COLO668 (cell line): ENCODE measurements around the gene CPVL.

Experiments used
- DNase-seq: peaks from one replicate; lab custom pipeline; 2025; ENCODE audit not compliant: unreplicated experiment; lab: John Stamatoyannopoulos, UW

CPVL gene

GRCh38 chr7:28980451-28981160 lies 165.7 kb downstream of the CPVL start:
- no peak for DNase-seq

DNA sequence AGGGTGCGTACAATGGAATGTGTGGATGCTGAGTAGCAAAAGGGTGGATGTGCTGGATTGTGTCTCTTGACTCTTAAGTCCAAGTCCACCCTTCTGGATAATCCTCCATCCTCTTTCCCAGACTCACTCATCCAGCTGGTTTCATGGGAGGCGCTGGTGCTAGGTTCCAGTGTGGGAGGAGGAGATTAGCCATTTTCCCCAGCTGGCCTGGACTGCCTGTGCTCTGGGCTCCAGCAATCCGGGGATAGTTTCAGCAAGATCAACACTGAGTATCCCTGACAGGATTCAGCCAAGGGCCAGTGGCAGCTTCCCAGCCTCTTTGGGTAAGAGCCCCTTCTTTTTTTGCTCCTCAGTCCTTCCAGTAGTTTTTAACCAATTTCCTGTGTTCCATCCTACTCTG lies 166.6 kb downstream of the CPVL start:
- DNase-seq = no peak

GRCh38 chr7:28977881-28978280 lies 168.5 kb downstream of the CPVL start:
- no peak for DNase-seq

DNA sequence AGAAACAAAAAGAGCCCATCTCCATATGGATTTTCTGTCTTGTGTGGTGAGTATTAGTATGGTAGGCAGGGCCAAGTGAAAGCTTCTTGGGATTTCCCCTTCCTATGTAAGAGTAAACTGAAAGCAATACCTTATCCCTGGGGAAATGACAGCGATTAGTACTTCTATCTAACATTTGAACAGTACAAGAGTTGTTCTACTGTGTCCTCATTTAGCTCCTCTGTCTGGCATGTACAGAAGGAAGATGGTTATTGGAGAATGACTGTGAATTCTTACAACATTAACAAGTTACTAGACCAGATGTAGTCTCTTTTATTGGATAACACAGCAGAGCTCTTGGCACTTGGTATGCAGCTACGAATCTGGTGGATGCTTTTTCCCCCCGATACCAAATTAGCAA lies 170.3 kb downstream of the CPVL start:
- no peak for DNase-seq

- DNase-seq = no peak
Measured at GRCh38 chr7:28973591-28973990, 172.7 kb downstream of the CPVL start.

DNA sequence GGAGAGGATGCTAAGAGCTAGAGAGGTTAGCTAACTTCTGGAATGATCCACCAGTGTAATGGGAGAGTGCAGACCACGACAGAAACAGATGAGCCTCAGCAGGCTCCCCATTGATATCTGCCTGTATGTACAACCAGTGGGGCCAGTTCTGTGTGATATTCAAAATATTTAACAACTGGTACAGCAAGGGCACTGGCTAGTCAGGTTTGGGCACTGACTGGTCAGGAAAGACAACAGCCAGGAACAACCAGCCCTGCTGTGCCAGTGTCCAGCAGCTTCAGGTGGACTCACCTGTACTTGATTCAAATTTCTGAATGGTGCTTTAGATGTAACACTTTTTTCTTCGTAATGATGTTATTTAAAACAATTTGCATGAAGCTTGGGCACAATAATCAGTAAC lies 182.3 kb downstream of the CPVL start:
- no peak for DNase-seq

DNA sequence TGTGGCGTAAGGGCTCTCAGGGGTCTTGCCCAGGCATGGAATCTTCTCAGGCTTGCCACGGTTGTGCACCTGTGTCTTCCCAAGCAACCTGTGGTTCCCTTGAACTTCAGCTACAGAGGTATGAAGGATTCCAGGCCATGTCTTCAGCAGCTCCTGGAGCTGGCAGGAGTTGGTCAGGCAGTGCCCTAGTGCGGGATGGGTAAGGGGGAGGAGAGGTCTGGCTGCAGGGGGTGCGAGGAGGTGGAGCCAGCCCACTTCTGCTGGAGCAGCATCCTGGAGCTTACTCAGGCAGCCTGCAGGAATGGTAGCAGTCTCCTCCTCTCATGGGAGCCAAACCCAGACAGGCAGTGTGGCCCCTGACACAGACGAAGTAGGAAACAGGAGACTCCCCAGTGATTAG lies 184.4 kb downstream of the CPVL start:
- no peak for DNase-seq

- DNase-seq = no peak
Measured at GRCh38 chr7:28960071-28960840, 186.1 kb downstream of the CPVL start.

DNA sequence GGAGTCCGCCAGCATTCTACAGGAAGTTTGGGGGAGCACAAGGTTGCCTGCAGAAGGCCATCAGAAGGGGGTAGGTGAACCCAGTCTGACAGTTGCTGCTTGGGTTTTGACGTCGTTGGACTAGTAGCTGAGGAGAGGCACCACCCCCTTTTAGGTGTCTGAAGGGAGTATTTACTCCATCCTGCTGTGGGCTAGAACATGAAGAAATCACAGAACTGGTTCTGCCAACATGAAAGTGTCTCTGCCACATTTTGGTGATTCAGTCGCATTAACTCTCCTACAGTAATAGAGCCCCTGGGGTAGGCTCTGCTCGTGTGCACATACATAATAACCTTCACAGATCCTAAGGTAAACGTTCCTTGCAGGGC lies 187.4 kb downstream of the CPVL start:
- DNase-seq = no peak

DNA sequence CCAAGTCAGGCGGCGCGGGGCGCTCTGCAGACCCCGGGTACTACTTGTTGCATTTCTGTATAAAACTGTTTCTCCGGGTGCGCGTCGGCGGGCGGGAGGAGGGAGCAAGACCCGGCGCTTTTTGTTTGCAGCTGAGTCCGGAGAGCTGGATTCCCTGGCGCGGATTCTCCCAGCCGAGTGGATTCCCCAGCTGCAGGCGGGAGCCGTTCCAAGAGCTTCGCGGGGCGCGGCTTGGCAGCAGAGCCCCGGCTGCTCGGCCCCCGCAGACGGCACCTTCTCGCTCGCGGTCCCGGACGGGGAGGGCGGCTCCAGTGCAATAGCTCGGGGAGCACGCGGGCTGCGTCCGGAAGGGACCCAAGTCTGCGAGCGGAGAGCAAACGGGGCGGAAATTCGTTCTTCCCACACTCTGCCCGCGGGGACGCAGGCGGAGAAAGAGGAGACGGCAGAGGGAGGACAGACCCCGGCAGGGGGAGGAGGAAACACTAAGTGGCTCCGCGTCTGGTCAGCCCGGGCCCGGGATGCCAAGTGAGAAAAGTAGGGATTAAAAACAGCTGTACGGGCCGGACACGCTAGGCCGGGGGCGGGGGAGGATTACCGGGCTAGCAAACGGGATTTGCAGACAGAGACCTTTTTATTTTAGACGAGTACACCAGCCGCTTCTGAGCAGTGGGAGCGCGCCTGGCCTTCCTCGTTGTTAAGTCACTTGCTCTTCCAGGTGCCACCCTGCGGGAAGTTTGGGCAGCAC lies 187.9 kb downstream of the CPVL start, which contains the start of gene TRIL:
Gene TRIL (minus strand): TSS at position 96 of the 745 bp plus-strand sequence. CDS start 284 bp downstream, outside the sequence.
- DNase-seq = peak; percentile 62

- peak; percentile 71 for DNase-seq
Measured at GRCh38 chr7:28957751-28958234, 188.5 kb downstream of the CPVL start.

DNA sequence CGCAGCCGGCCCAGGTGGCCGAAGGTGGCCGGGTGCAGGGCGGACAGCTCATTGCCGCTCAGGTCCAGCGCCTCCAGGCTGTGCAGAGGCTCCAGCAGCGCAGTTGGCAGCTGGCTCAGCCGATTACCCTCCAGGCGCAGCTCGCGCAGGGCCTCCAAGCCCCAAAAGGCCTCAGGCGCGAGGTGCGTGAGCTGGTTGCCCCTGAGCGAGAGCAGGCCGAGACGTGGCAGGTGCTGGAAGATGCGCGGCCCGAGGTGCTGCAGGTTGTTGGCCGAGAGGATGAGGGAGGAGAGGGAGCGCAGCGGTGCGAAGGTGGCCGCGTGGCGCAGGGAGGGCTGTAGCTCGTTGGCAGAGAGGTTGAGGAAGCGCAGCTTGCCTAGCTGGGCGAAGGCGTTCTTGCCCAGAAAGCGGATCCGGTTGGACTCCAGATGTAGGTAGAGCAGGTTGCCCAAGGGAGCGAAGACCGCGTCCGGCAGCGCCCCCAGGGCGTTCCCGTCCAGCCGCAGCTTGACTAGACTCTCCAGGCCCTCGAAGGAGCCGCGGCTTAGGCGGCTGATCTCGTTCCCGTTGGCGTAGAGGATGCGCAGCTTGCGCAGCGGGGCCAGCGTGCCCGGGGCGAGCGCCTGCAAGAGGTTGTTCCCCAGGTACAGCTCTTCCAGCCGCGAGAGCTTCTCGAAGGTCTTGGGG lies 189.1 kb downstream of the CPVL start:
- DNase-seq = peak; percentile 94

DNA sequence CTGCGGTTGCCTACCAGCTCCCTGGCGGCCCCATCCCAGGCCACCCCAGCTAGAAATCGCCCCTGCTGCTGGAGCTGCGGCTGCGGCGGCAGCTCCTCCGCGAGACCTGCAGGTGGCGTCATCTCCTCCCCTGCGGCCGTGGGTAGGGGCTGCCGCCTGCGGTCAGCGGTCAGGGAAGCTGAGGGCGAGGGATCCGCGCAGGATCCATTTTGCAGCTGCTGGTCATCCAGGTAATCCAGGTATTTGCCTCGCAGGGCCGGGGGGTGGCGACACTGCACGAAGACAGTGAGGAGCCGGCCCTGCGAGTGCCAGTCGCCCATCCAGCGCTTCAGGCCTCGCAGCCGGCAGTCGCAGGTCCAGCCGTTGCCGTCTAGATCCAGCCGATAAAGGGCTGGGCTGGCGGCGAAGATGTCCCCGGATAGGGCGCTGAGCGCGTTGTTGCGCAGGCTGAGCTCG lies 189.7 kb downstream of the CPVL start:
- peak; percentile 94 for DNase-seq

GRCh38 chr7:28955718-28956607 lies 190.4 kb downstream of the CPVL start:
- peak; percentile 91 for DNase-seq

GRCh38 chr7:28955356-28955717 lies 191.0 kb downstream of the CPVL start:
- no peak for DNase-seq

DNA sequence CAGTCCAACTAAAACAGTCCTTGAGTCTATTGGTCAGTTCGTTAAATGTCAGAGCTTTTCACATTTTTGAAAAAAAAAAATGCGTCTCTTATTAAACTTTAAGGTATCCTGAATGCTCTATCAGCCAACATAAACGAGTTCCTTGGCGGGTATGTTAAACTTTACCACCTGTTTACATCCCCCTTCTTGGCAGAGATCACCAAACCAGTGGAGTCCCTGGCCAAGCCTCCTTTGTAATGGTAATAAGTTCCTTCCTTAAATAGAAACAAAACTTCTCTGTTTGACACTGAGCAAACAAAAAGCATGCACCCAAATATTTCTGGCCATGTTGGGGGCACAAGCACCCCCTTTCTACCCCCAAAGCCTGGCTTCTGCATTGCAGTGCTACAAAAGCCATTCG lies 191.4 kb downstream of the CPVL start:
- DNase-seq = no peak

DNA sequence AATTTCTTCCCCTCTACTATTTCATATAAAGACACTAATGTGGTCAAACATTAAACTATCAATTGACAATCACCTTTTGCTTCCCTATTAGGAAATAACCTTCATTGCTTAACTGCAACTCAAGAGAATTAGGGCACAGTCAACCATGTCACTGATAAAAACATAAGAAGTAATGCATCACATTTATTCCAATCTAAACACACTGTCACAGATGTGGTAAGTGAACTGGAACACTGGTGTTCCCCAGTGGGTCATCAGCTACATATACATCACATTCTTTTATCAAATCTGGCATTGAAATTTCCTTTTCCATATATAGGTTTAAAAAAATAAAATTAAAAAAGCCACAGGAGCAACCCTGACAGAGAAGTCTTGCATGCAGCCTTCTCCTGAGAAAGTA lies 191.9 kb downstream of the CPVL start:
- DNase-seq = no peak

DNA sequence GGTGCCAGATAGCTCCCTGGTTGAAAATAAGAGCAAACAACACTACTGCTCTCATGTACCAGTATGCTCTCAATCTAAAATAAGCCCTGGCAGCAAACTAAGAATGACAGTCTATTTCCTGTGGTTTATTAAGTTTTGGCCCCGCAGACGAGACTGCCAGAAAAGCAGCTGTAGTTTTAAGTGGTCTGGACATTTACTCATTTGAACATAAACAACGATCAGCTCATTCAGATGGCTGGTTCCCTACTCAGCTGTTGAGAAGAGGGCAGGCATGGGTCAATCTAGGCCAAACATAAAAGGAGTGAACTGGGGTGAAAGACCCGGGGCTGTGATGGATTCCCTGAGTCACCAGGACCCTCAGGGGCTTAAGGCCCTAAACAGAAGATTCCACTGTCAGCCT lies 192.7 kb downstream of the CPVL start:
- no peak for DNase-seq
